ENCODE measurements around the gene BPIFB1.

- TF ChIP-seq, protein P1, sequence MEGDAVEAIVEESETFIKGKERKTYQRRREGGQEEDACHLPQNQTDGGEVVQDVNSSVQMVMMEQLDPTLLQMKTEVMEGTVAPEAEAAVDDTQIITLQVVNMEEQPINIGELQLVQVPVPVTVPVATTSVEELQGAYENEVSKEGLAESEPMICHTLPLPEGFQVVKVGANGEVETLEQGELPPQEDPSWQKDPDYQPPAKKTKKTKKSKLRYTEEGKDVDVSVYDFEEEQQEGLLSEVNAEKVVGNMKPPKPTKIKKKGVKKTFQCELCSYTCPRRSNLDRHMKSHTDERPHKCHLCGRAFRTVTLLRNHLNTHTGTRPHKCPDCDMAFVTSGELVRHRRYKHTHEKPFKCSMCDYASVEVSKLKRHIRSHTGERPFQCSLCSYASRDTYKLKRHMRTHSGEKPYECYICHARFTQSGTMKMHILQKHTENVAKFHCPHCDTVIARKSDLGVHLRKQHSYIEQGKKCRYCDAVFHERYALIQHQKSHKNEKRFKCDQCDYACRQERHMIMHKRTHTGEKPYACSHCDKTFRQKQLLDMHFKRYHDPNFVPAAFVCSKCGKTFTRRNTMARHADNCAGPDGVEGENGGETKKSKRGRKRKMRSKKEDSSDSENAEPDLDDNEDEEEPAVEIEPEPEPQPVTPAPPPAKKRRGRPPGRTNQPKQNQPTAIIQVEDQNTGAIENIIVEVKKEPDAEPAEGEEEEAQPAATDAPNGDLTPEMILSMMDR (IDR thresholded peaks at IDR 0.05): no peak
- TF ChIP-seq SIN3A (IDR thresholded peaks at IDR 0.05; ENCODE audit: borderline replicate concordance, insufficient read depth, low read depth, low read length): no peak
These were observed 65.3 kb downstream of the BPIFB1 start for GRCh38 chr20:33348136-33348937.
